Nephron progenitor cell (in vitro differentiated cells): ENCODE results near the gene SMIM23.

Source experiments
- DNase-seq: peaks from one replicate; pipeline ENCODE4 v3.0.0; 2021
- H3K27ac Mint-ChIP-seq: 2 replicates; pipeline ENCODE4 v1.8.0; 2021; ENCODE audit warnings: mild to moderate bottlenecking, moderate library complexity, mixed read lengths
- H3K27me3 Mint-ChIP-seq: 2 replicates; pipeline ENCODE4 v1.8.0; 2021; ENCODE audit warnings: mild to moderate bottlenecking, low read depth, mixed read lengths; ENCODE audit not compliant: poor library complexity
- H3K36me3 Mint-ChIP-seq: 2 replicates; pipeline ENCODE4 v1.8.0; 2021; ENCODE audit warnings: low read depth, mixed read lengths
- H3K4me1 Mint-ChIP-seq: 2 replicates; pipeline ENCODE4 v1.8.0; 2021; ENCODE audit warnings: mixed read lengths
- H3K4me3 Mint-ChIP-seq: 2 replicates; pipeline ENCODE4 v1.8.0; 2021; ENCODE audit warnings: mild to moderate bottlenecking, moderate library complexity, mixed read lengths
- H3K9me3 Mint-ChIP-seq: 2 replicates; pipeline ENCODE4 v1.8.0; 2021; ENCODE audit warnings: mild to moderate bottlenecking, moderate library complexity, mixed read lengths
- TF ChIP-seq, protein P1 (sequence below): fragments of 200-600 bp; sonication (generic); IDR thresholded peaks from 2 replicates; pipeline ENCODE4 v1.5.0; 2021; ENCODE audit warnings: antibody characterized with exemption

Gene SMIM23

DNA sequence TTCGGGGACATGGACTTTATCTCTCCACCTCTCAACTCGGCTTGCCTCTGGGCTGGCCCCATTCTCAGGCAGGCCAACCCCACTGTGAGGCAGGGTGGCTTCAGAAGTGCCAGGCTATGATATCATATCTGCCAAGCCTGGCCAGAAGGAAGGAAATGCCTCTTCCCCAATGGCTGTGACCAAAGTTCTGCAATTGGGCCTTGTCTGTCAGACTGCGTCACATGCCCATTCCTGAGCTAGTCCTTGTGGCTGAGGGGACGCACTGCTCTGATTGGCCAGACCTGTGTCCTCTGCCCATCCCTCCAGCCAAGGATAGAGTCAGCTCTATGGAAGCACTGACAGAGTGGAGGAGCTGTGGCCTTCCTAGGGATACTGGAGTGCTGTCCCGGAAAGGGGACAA, 11.9 kb downstream of the SMIM23 start:
- Mint-ChIP-seq H3K36me3 (no peaks in the 10 kb centered on the region), H3K4me1 (peaks cover 10% of the 10 kb centered on the region), H3K27ac (no peak overlapping the region), H3K27me3 (peaks cover 4% of the 10 kb centered on the region), H3K4me3 (no peak overlapping the region), H3K9me3 (no peaks in the 10 kb centered on the region)
- DNase-seq: no peak
- TF ChIP-seq, protein P1, sequence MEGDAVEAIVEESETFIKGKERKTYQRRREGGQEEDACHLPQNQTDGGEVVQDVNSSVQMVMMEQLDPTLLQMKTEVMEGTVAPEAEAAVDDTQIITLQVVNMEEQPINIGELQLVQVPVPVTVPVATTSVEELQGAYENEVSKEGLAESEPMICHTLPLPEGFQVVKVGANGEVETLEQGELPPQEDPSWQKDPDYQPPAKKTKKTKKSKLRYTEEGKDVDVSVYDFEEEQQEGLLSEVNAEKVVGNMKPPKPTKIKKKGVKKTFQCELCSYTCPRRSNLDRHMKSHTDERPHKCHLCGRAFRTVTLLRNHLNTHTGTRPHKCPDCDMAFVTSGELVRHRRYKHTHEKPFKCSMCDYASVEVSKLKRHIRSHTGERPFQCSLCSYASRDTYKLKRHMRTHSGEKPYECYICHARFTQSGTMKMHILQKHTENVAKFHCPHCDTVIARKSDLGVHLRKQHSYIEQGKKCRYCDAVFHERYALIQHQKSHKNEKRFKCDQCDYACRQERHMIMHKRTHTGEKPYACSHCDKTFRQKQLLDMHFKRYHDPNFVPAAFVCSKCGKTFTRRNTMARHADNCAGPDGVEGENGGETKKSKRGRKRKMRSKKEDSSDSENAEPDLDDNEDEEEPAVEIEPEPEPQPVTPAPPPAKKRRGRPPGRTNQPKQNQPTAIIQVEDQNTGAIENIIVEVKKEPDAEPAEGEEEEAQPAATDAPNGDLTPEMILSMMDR: no peak

DNA sequence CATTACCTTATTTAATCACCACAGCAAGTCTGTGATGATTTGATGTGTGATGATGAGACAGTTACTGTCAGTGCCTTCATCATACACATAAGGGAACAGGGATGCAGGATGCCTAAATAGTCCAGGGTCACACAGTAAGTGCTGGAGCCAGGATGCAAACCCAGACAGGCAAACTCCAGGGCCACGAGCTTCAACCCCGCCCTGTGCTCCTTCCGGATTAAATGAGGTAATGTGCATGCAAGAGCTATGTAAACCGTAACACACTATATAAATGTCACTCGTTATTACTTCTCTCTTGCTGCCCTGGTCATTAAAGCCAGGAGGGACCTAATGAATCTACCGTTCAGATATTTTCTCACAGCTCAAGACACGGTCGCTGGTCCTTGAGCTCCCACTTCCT, 12.8 kb downstream of the SMIM23 start:
- TF ChIP-seq, protein P1: no peak
- Mint-ChIP-seq H3K4me1 (peaks cover 10% of the 10 kb centered on the region), H3K36me3 (no peaks in the 10 kb centered on the region), H3K27ac (no peak overlapping the region), H3K9me3 (no peaks in the 10 kb centered on the region), H3K27me3 (peaks cover 8% of the 10 kb centered on the region), H3K4me3 (no peak overlapping the region)
- DNase-seq: no peak

DNA sequence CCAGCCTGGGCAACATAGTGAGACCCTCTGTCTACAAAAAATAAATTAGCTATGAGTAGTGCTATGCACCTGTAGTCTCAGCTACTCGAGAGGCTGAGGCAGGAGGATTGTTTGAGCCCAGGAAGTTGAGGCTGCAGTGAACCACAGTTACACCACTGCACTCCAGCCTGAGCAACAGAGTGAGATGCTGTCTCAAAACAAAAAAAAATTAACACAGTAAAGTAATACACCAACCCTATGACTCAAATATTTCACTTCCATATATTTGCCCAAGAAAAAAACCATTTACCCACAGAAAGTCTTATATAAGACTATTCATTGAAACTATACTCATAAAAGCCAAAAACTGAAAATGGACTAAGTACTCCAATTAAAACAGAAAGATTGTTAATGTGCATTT, 16.2 kb downstream of the SMIM23 start:
- H3K36me3 Mint-ChIP-seq: no peaks in the 10 kb centered on the region
- no peaks in the 10 kb centered on the region for H3K9me3 Mint-ChIP-seq
- no peak overlapping the region for H3K4me3 Mint-ChIP-seq
- H3K27me3 Mint-ChIP-seq: peaks cover 27% of the 10 kb centered on the region
- H3K27ac Mint-ChIP-seq: no peak overlapping the region
- H3K4me1 Mint-ChIP-seq: peaks cover 21% of the 10 kb centered on the region
- no peak for DNase-seq
- TF ChIP-seq, protein P1: no peak

DNA sequence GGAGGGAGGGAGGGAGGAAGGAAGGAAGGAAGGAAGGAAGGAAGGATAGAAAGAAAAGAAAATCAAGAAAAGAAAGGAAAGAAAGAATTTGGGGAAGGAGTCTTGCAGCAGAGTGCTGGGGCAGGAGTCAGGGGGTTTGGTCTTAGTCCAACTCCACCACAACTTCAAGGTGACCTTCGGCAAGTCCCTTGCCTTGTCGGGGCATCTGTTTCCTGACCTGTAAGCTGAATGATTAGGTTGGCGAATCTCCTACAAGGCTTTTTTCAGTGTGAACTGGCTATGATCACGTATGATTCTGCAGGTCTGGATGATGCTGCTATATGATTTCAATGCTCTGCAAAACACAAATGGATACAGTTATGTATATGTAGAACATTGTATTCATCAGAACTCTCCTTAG, 20.1 kb downstream of the SMIM23 start:
- Mint-ChIP-seq H3K9me3 (peaks cover 18% of the 10 kb centered on the region), H3K27me3 (peaks cover 31% of the 10 kb centered on the region), H3K4me3 (no peak overlapping the region), H3K4me1 (peaks cover 28% of the 10 kb centered on the region), H3K36me3 (no peaks in the 10 kb centered on the region), H3K27ac (no peak overlapping the region)
- no peak for DNase-seq
- TF ChIP-seq, protein P1: no peak

DNA sequence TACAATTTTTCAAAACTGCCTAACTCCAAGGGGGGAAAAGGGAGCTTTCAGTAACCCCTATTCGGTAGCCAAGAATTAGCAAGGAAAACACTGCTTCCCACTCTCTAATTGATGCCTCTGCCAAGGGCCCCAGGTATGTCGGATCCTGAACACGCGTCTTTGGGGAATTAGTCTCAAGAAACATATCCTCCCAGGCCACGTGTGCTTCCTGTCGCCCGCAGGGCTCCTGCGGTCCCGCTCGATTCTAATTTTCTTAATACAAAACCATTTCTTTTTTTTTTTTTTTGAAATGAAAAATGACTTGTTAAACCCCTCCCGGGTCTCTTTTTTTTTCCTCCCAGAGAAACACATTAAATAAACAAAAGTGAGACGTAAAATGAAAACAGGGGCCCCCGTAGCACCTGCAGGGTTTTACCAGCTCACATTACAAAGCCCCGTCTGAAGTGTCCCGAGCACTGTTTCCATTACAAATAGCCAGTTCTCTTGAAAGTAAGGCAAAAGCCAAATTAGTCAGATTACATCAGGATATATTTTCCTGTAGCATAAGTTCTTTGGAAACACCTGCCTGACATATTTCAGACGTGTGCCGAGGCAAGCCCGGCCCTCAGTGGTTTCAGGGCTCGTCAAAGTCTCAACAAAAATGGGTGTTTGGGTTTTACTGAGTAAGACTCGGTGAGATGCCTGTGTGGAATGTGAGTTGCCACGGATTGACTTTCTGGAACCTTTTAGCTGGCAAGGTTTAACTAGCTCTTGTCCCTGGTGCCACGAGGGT, 21.5 kb downstream of the SMIM23 start:
- peak overlapping the region; percentile 62 for H3K4me3 Mint-ChIP-seq
- no peak overlapping the region for H3K27ac Mint-ChIP-seq
- peaks cover 31% of the 10 kb centered on the region for H3K27me3 Mint-ChIP-seq
- H3K36me3 Mint-ChIP-seq: peaks cover under 1% of the 10 kb centered on the region
- peaks cover 31% of the 10 kb centered on the region for H3K9me3 Mint-ChIP-seq
- no peak for DNase-seq
- TF ChIP-seq, protein P1: no peak
- peaks cover 28% of the 10 kb centered on the region for H3K4me1 Mint-ChIP-seq

DNA sequence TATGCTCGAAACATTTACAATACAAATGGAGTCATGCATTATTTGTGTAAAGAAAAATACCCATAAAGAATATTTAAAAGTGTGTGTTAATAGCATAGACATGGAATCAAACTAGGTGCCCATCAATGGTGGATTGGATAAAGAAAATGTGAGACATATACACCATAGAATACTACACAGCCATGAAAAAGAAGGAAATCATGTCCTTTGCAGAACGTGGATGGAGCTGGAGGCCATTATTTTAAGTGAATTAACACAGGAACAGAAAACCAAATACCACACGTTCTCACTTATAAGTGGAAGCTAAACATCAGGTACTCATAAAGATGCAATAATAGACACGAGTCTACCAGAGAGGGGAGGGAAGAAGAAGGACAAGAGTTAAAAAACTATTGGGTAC, 22.8 kb downstream of the SMIM23 start:
- Mint-ChIP-seq H3K27me3 (peaks cover 31% of the 10 kb centered on the region), H3K4me1 (peaks cover 28% of the 10 kb centered on the region), H3K36me3 (peaks cover 9% of the 10 kb centered on the region)

More for the DNA sequence above, 22.8 kb downstream of the SMIM23 start:
- Mint-ChIP-seq H3K4me3 (no peak overlapping the region), H3K27ac (no peak overlapping the region), H3K9me3 (peaks cover 43% of the 10 kb centered on the region)
- DNase-seq: no peak
- TF ChIP-seq, protein P1: no peak
